Esophagus muscularis mucosa (tissue), 4 donors: ENCODE data around the gene GPSM1.

Source experiments
- EP300 ChIP-seq: sonication (generic); formaldehyde crosslinking; IDR thresholded peaks from one replicate; pipeline ENCODE4 v1.6.1; 2017; ENCODE audit warnings: antibody characterized with exemption
- POLR2A ChIP-seq: fragments of 450-650 bp; IDR thresholded peaks from one replicate; pipeline ENCODE4 v1.6.1; 2017; ENCODE audit warnings: antibody characterized with exemption, moderate library complexity, mild to moderate bottlenecking, low read depth
- POLR2AphosphoS5 ChIP-seq, 2 donors: sonication (generic); formaldehyde crosslinking; IDR thresholded peaks; one replicate each; pipeline ENCODE4 v1.6.1; 2017; ENCODE audit warnings: antibody characterized with exemption in 2 of 2
- TF ChIP-seq, protein P1 (sequence below), 3 experiments: fragments of 200-600 bp in 2 of 3; fragments of 450-650 bp in 1 of 3; sonication (generic) in 2 of 3; IDR thresholded peaks; one replicate each; pipeline ENCODE4 v1.5.1; 2017 to 2019; ENCODE audit warnings: antibody characterized with exemption in 3 of 3, mild to moderate bottlenecking in 2 of 3, moderate library complexity in 1 of 3

DNA sequence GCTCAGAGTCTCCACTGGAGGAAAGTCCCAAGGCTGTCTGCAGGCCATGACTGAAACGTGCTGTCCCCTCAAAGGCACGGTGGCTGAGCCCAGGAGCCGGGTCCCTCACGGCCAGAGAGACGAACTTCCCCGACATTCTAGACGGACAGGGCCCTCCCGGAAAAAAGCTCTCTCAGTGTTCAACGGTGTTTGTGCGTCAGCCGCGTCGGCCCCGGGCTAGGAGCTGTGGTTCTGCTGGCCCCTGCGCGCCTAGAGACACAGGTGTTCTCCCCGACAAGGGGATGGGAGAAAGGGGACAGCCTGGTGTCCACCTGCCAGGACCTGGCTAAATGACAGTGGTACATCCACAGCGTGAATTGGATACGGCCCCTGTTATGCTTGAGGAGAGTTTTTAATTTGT, 5.8 kb upstream of the GPSM1 start:
- TF ChIP-seq, protein P1, sequence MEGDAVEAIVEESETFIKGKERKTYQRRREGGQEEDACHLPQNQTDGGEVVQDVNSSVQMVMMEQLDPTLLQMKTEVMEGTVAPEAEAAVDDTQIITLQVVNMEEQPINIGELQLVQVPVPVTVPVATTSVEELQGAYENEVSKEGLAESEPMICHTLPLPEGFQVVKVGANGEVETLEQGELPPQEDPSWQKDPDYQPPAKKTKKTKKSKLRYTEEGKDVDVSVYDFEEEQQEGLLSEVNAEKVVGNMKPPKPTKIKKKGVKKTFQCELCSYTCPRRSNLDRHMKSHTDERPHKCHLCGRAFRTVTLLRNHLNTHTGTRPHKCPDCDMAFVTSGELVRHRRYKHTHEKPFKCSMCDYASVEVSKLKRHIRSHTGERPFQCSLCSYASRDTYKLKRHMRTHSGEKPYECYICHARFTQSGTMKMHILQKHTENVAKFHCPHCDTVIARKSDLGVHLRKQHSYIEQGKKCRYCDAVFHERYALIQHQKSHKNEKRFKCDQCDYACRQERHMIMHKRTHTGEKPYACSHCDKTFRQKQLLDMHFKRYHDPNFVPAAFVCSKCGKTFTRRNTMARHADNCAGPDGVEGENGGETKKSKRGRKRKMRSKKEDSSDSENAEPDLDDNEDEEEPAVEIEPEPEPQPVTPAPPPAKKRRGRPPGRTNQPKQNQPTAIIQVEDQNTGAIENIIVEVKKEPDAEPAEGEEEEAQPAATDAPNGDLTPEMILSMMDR (IDR thresholded peaks at IDR 0.05): no peak
- TF ChIP-seq EP300 (no peak), POLR2A (no peak), POLR2AphosphoS5 (IDR thresholded peaks at IDR 0.05) (no peak)
